GM19372 (cell line): ENCODE results near the gene PTPN6.

ENCODE experiments used
- ATAC-seq: cut with Tn5 transposase; IDR thresholded peaks from one replicate; pipeline ENCODE4 v1.9.1; 2021; ENCODE audit warnings: mild to moderate bottlenecking, low read depth, moderate library complexity; ENCODE audit not compliant: unreplicated experiment

The PTPN6 gene

DNA sequence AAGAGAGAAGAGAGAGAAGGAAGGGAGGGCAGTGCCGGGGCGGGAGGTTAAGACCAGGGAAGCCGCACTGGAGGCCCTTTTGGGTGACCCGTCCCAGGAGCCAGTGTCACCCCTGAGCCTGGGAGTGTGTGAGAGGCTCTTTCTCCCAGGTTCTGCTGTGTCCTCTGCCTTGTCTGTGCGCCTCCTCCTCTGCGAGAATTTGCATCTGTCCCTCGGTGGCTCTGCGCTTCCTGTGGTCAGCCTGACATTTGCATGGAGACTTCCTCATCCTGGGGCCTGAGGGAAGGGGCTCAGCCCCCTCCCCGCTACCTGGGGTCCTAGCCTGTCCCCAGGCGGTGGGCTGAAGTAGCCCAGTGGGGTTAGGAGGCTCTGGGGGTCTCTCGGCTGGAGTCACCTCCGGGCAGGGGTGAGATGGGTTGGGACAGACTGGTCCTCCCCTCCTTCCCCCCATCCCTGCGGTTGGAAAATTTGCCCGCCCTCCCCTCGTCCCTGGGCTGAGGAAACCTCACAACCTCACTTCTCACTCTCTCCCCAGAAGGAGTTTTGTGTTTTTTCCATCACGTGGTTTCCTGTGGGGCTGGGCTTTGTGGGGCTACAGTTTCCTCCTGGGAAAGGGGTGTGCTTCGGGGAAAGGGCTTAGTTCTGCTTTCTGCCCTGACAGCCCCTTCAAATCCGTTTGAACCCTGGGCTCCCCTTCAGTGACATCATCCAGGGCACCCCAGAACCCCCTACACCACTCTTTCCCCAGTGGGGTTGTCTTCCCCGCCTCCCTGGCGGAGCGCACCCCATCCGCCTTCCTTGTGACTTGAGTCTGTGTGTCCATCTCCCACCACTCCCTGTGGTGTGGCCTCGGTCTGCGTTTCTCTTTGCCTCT, 2.5 kb downstream of the PTPN6 start:
- peak; percentile 45 for ATAC-seq

DNA sequence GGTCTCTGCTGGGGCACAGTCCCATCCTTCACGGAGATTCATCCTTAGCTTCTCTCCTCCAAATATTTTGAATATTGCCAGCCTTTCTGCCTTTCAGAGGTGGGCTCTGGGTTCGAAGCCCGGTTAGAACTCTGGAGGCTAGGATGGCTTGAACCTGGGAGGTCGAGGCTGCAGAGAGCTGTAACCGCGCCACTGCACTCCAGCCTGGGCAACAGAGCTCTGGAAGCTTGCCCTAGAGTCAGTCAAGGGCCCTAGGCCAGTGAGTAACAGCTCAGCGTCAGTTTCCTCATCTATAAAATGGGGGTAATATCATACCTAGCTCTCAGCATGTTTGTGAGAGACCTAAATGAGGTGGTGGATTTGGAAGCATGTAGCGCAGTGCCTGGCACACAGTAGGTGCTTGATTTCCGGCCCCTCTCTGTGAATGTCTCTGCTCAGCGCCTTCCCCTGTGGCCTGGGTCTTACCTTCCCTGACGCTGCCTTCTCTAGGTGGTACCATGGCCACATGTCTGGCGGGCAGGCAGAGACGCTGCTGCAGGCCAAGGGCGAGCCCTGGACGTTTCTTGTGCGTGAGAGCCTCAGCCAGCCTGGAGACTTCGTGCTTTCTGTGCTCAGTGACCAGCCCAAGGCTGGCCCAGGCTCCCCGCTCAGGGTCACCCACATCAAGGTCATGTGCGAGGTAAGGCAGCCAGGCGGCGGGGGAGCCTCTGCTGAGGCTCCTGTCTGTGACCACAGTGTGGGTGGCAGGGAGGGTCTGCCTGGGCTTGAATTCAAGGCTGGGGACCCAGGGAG, 3.4 kb downstream of the PTPN6 start:
- ATAC-seq: no peak

DNA sequence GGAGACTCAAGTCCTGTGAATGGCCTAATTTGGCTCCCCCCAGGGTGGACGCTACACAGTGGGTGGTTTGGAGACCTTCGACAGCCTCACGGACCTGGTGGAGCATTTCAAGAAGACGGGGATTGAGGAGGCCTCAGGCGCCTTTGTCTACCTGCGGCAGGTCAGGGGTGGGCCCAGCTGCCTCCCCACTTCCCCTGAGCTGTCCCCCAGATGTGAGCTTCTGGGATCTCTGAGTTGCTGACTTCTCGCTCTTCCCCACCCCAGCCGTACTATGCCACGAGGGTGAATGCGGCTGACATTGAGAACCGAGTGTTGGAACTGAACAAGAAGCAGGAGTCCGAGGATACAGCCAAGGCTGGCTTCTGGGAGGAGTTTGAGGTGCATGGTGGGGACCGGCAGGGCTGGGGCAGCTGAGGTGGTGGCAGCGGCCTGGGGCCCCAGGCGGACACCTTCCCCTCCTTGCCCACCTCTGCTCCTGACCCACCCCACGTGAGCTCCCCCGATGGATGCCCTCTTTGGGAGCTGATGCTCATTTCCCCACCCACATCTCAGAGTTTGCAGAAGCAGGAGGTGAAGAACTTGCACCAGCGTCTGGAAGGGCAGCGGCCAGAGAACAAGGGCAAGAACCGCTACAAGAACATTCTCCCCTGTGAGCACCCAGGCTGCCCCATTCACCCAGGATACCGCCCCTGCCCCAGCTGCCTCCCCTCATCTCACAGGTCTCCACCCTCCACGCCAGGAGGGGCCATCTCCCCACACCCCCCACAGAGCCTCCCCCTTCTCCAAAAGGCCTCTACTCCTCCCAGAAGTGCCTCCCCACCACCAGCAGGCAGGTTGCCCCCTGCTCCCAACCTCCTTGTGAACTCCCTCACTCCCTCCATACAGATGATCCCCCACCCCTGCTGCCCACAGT, 4.2 kb downstream of the PTPN6 start:
- no peak for ATAC-seq

DNA sequence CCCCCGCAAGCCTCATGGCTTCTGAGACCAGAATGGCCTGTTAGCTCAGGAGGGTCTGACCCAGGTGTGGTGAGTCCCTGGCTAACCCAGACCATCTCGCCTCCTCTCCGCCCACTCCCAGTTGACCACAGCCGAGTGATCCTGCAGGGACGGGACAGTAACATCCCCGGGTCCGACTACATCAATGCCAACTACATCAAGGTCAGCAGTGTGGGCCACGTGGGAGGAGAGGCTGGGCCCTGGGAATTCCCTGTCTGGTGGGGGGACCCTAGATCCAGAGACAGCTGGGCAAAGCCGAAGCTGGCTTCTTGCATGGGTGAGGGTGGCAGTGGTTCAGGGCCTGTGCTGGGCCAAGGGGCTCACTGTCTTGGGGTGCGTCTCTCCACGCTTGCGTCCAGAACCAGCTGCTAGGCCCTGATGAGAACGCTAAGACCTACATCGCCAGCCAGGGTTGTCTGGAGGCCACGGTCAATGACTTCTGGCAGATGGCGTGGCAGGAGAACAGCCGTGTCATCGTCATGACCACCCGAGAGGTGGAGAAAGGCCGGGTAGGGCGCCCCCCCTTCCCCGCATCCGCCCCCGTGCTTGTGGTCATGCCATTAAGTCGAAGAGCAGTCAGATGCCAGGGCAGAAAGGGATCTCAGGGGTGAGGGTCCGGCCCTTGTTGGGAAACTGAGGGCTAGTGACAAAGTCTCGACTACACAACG, 5.0 kb downstream of the PTPN6 start:
- no peak for ATAC-seq

DNA sequence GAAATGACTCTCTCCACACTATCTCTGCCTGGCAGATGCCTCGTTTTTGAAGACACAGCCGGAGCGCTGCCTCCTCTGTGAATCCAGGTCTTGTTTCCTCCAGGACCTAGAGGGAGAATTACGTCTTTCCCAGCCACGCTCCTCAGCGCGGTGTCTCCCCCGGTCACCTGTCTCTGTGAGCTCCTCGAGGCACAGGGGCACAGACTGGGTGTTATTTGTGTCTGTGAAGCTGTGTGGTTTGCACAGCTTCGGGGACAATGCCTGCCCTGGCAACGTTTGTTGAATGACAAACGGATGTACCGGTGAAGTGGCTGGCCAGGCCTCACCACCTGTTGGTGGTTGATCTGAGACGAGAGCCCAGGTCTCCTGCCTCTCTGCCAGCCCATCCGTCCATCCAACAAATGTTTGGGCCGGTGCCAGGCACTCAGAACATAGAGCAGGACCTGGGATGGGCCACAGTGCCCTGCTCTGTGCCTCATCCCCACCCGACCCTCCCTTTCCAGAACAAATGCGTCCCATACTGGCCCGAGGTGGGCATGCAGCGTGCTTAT, 6.1 kb downstream of the PTPN6 start:
- ATAC-seq: no peak

DNA sequence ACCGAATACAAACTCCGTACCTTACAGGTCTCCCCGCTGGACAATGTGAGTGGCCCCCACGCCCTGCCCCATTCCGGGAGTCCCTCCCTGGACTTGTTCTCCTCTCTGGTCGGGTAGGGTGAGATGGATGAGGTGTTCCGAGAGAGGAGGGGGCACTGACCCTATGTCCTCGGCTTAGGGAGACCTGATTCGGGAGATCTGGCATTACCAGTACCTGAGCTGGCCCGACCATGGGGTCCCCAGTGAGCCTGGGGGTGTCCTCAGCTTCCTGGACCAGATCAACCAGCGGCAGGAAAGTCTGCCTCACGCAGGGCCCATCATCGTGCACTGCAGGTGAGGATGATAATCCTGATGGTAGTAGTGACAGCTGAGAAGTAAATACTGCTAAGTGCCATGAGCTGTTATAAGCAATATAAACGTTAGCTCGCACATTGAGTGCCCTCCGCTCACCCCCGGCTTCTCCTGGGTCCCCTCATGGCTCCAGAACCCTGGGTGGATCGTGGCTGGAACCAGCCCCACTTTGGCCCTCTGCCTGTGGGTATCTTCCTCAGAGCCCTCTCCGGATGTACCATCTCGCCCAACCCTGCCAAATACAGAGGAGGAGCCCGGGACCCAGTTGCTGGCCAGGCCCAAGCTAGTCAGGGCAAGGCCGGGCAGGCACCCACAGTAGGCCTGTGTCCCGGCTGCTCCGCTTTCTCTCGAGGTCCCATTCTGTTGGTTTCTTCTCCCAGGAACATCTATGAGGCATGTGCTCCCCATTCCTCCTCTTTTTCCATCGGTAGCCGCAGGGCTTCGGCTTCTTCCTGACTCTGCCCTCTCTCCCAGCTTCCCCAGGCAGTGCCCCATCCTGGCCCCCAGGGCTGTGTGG, 6.8 kb downstream of the PTPN6 start:
- no peak for ATAC-seq

DNA sequence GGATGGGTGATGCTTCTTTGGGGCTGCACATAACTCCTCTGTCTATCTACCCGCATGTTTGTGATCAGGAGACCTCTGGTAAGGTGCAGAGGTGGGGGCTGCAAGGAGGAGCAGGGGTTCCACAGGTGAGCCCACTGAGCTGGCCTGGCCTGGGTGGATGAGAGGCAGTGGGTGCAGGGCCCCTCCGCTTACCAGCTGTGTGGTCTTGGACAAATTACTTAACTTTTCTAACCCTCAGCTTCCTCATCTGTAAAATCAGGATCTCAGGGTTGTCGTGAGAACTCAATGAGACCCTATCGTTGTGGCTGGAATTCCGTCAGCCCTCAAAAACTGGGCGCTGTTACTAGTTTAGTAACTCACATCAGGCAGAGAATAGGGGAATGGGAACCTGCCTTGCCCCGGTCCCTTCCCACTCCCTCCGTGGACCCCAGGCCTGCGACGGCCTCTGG, 7.5 kb downstream of the PTPN6 start:
- no peak for ATAC-seq

DNA sequence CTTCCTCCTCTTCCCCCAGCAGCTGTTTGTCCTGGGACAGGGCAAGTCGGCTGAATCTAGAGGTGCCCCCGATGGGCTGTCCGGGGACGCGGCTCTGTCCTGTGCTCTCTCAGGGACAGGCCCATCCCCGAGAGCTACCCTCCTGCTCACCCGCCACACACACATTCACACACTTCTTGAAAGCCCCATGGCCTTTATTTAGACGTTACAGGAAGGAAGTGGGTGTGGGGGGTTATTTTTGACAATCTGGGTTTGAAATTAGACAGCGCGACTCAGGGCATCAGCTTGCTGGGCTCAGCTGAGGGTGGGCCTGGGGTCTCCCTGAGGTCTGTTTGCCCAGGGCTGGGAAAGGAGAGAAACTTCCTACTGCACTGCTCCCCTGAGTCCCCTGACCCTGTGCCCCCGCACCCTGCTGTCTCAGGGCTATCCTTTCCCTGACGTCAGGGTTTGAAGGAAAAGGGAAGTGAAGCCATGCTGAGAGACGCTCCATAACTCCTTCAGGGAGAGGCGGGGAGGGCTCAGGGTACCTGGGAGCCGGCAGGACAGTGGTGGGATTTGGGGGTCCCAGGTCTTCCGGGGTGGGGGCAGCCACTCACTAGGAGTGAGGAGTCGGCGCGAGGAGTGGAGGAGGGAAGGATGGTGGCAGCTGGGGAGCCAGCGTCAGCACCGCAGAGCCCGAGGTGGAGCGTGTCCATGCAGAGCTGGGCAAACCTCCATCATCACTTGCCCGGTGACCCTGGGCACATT, 8.1 kb downstream of the PTPN6 start:
- ATAC-seq: peak; percentile 39

DNA sequence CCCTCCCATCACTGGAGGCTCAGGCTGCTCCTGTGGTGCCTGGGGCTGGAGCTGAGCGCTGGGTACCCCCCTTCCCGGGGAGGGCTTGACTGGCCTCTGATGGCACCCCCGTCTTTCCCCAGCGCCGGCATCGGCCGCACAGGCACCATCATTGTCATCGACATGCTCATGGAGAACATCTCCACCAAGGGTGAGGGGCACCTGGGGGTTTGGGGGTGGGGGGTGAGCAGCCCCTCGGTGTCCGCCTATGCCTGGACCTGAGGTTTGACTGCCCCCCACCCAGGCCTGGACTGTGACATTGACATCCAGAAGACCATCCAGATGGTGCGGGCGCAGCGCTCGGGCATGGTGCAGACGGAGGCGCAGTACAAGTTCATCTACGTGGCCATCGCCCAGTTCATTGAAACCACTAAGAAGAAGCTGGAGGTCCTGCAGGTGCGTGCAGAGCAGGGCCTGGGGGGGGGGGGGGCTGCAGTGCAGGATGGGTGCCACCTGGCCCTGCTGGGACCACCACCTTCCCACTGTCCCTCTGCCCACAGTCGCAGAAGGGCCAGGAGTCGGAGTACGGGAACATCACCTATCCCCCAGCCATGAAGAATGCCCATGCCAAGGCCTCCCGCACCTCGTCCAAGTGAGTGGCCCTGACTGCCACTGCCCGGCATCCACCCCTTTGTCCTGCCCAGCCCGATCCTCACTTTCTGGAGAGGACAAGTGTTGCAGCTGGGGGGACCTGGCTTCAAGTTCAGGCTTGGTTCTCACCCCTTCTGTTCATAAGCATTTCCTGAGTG, 8.8 kb downstream of the PTPN6 start:
- no peak for ATAC-seq

DNA sequence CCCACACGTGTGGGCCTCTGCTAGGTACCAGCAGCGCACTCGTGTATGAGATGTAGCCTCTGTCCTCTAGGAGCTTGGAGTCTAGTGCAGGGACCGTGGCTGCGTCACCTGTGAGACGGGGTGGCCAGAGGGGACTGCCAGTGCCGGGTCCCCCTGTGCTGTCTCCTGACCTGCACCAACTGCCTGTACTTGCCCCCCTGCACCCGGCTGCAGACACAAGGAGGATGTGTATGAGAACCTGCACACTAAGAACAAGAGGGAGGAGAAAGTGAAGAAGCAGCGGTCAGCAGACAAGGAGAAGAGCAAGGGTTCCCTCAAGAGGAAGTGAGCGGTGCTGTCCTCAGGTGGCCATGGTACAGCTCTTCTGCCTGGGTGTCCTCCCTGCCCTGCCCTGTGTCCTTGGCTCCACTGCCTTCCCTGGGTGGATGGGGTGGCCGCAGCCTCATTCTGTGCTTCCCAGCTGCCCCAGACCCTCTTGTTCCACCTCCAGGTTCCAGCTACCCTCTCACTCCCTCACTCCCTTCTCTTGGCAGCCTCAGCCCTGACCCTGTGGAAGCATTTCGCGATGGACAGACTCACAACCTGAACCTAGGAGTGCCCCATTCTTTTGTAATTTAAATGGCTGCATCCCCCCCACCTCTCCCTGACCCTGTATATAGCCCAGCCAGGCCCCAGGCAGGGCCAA, 9.6 kb downstream of the PTPN6 start:
- ATAC-seq: no peak

DNA sequence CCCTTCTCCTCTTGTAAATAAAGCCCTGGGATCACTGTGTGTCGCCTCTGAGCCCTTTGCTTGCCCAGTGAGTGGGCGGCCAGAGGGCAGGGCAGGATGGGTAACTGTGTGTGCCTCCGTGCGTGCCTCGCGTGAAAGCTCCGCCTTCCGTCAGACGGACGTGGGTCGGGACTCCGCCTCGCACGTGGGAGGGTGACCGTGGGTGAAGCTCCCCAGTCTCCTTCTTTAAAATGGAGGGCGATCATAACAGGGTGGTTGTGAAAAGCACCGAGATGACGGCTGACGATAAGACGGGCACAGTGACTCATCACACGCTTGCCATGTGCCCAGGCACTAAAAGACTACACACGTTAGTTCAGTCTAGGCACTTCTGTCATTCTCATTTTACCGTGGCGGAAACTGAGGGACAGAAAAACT, 10.1 kb downstream of the PTPN6 start:
- ATAC-seq: no peak

DNA sequence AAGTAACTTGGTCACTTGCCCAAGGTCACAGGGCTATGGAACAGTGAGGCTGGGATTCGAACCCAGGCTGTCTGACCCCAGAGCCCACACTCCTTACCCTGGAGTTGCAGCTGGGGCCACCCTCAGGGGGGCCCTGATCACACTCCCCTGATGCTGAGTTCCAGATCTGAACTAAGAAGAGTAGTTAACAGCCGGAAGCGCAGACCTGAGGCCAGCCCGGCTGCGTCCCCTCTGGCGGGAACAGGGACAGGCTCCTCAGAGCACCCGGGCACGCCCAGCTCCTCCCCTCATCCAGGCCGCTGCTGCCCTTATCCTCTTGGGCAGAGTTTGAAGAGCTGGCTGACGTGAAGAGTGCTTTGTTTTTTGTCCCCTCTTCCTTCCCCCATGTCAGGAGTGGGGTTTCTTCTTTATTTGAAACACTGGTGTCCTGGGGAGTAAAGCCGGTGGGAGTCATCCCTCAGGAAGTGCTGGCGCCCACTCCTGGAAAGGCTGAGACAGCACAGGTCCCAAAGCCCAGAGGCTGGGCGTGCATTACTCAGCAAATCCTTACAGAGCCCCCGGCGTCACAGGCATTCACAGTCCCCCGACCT, 10.6 kb downstream of the PTPN6 start:
- no peak for ATAC-seq

DNA sequence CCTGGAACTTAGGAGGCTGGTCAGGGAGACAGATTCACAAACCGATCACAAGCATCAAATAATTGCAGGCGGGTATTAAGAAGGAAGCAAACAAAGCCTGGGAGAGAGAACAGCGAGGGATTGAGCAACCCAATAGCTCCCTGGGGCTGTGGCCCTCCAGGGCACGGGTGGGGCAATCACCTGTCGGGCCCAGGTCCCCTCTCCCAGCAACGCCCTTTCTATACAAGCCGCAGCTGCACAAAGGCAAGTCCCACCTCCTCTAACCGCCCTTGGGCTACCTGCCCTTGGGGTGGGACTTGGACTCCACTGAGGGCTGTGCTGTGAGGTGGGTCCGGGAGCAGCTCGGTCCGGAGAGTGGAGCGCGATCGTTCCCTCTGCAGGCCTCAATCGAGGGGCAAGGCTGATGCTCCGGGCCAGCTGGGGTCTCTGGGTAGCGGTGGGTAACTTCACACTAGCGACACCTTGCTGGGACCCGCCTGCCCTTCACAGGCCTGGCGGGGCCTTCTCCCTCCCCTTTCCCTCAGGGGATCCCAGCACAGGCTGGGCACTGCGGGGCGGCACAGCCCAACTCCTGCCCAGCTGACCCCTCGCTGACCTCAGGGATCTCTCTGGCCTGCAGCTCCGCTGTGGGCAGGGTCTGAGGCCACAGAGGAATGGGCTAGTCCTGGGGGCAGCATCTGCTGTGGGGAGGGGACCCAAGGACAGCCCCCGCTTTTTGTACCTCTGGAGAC, 11.3 kb downstream of the PTPN6 start:
- no peak for ATAC-seq

DNA sequence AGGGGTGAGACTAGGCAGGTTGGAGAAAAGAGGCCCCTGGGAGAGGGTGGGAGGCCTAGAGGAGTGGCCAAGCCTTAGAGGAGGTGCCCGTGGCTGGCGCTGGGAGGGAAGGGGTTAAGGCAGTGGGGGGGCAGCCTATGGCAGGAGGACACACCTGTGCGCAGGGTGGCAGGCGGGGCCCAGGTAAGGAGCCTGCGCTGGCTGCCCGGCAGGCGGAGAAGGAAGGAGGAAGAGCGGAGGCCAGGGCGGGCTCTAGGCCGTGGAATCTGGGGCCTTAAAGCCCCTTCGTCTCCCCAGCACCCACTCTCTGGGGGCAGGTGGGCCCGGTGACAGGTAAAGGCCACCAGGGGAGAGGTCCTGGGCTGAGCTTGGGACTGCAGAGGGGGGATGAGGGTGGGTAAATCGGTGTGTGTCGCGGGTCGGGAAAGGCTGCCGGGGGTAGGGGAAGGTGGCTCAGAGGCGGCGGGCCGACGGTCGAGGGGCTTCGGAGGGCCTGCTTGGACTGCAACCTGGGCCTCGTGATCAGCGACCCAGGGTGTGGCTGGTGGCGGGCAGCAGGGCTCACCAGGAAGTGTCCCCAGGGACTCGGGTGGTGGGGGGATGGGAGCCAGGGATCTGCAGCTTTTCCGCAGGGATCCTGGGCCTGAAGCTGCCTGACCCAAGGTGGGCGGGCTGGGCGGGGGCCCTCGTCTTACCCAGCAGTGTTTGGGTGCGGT, 12.0 kb downstream of the PTPN6 start:
- no peak for ATAC-seq

DNA sequence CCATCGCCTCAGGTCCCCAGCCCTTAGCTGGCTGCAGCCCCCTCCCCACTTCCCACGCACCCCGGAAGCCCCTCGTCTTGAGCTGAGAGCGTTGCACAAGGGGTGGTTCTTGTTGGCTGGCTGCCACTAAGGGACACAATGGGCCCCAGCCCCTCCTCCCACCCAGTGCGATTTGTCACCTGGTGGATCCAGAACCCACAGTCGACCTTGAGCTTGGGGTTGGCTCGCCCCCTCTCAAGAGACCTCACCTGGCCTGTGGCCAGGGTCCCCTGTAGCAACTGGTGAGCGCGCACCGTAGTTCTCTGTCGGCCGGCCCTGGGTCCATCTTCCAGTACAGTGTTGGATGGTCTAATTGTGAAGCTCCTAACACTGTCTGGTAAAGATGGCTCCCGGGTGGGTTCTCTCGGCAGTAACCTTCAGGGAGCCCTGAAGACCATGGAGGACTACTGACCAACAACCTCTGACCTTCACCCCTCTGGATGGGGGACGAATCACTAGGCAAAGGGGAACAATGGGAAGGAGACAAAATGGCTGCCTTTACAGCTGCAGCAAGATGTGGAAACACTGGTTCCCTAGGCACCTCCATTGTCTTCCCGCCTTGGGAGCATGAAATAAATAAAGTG, 12.7 kb downstream of the PTPN6 start:
- ATAC-seq: no peak
